Transverse colon (tissue), 4 donors: ENCODE measurements around the gene MROH7. TPM values are rescaled to one million over a fixed set of nuclear protein-coding genes. Genes with fewer than 3 reads are reported as not detected.

Experiments
- DNase-seq: peaks from one replicate; pipeline ENCODE4 v3.0.0-alpha.2; 2019
- H3K27ac ChIP-seq, 4 donors: fragments of 200-600 bp; sonication (generic); 2 replicates each; pipeline ENCODE4 v1.5.1; 2016 to 2018; ENCODE audit warnings: inconsistent platforms in 4 of 4
- H3K27me3 ChIP-seq: fragments of 200-600 bp; sonication (generic); 2 replicates; pipeline ENCODE4 v1.5.1; 2017; ENCODE audit warnings: inconsistent platforms
- H3K36me3 ChIP-seq, 4 donors: fragments of 200-600 bp; sonication (generic); 2 replicates each; pipeline ENCODE4 v1.5.1; 2017 to 2019; ENCODE audit warnings: inconsistent platforms in 4 of 4
- H3K4me1 ChIP-seq, 4 donors: fragments of 200-600 bp; sonication (generic); 2 replicates each; pipeline ENCODE4 v1.5.1; 2017 to 2020; ENCODE audit warnings: inconsistent platforms in 4 of 4
- H3K4me3 ChIP-seq, 4 donors: fragments of 200-600 bp; sonication (generic); 1 replicate in 1 of 4; 2 replicates in 3 of 4; pipeline versions ENCODE4 v1.5.1 to v1.6.1; 2017 to 2019; ENCODE audit warnings: inconsistent platforms in 4 of 4
- H3K9me3 ChIP-seq, 2 donors: fragments of 200-600 bp; sonication (generic); 2 replicates each; pipeline ENCODE4 v1.5.1; 2017 to 2019; ENCODE audit warnings: inconsistent platforms in 2 of 2
- EP300 ChIP-seq: sonication (generic); formaldehyde crosslinking; IDR thresholded peaks from one replicate; pipeline ENCODE4 v1.6.1; 2017; ENCODE audit warnings: antibody characterized with exemption, low read depth
- POLR2A ChIP-seq: fragments of 450-650 bp; IDR thresholded peaks from one replicate; pipeline ENCODE4 v1.6.1; 2016; ENCODE audit warnings: antibody characterized with exemption, mild to moderate bottlenecking, moderate library complexity
- POLR2AphosphoS5 ChIP-seq, 3 donors: sonication (generic); formaldehyde crosslinking; IDR thresholded peaks; one replicate each; pipeline ENCODE4 v1.6.1; 2016; ENCODE audit warnings: antibody characterized with exemption in 3 of 3
- WGBS, 2 donors: methylation state at CpG; one replicate each; pipeline ENCODE4 v1.1.5; 2018; ENCODE audit warnings: low coverage in 1 of 2; 5-methylcytosine and 5-hydroxymethylcytosine counted together
- in situ Hi-C, 4 donors: fragments of 200-750 bp; cut with MboI; loops; one replicate each; pipeline versions ENCODE4 v1.15.0 to v1.15.1; 2017; ENCODE audit warnings: low sequenced_read_pairs in 3 of 4, low pct_ligation_motif_present in 1 of 4, low pct_unique_long_range_greater_than_20kb in 1 of 4
- intact Hi-C: fragments of 100-400 bp; cut with DNase I; formaldehyde crosslinking; loops from one replicate; pipeline ENCODE4 v1.15.1; 2023; ENCODE audit warnings: low total_unique reads
- total RNA-seq, 4 donors: library from RNA; depleted of rRNA; stranded (reverse); fragments of >200 nt; gene quantifications; one replicate each; pipeline ENCODE4 v1.1.0, GENCODE V29; 2016
- TF ChIP-seq, protein P1 (sequence below), 5 experiments: fragments of 200-600 bp in 3 of 5; fragments of 450-650 bp in 2 of 5; sonication (generic) in 3 of 5; IDR thresholded peaks; 1 replicate in 2 of 5; 2 replicates in 3 of 5; pipeline ENCODE4 v1.5.1; 2016 to 2017; ENCODE audit warnings: antibody characterized with exemption in 5 of 5, inconsistent platforms in 3 of 5, mild to moderate bottlenecking in 2 of 5, moderate library complexity in 1 of 5

The MROH7 gene
- total RNA-seq, 4 donors from 2014 or later: 16.1 to 69.9 (median 30.5) TPM

DNA sequence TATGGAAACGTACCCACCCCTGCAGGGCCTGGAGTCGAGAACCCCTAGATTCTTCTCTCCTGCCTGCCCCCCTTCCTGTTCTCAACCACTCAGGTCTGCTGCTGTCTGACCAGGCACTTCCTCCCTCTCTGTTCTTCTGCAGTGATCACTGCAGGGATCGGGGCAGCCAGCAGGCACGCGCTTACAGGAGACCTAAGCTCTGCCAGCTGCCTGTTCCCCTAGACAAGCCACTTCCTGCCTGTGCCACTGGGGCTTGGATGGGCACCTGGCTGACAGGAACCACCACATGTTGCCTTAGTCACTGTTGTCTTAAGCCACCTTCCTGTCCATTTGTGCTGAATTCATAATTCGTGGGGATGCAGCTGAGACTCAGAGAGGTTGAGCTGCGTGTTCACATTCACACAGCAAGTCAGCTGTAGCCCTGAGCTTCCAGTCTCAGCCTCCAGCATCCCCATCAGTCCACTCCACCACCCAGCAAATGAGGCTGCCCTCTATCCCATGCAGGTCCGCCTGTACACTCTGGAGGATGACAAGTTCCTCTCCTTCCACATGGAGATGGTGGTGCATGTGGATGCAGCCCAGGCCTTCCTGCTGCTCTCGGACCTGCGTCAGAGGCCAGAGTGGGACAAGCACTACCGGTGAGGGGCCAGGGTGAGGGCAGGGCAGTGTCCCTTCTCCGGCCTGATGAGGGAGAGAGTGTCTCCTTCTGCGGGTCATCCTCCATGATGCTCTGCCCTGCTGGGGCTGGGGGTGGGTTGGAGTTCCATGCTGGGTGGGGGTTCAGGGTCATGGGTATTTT is 36.8 kb upstream of the MROH7 start:
- 70 to 76% methylated on average over 3 to 13 of the region's 13 CpGs for WGBS, 2 donors
- no peaks in the 10 kb centered on the region for H3K27me3 ChIP-seq
- in situ Hi-C loops: no loop called here
- H3K4me3 ChIP-seq: no peak overlapping the region
- peak overlapping the region in 3 of 4 donors; percentile 5 to 53 (median 47) for H3K27ac ChIP-seq
- intact Hi-C loops: no loop called here
- TF ChIP-seq EP300 (no peak), POLR2AphosphoS5 (IDR thresholded peaks at IDR 0.05) (no peak), POLR2A (no peak)
- TF ChIP-seq, protein P1, sequence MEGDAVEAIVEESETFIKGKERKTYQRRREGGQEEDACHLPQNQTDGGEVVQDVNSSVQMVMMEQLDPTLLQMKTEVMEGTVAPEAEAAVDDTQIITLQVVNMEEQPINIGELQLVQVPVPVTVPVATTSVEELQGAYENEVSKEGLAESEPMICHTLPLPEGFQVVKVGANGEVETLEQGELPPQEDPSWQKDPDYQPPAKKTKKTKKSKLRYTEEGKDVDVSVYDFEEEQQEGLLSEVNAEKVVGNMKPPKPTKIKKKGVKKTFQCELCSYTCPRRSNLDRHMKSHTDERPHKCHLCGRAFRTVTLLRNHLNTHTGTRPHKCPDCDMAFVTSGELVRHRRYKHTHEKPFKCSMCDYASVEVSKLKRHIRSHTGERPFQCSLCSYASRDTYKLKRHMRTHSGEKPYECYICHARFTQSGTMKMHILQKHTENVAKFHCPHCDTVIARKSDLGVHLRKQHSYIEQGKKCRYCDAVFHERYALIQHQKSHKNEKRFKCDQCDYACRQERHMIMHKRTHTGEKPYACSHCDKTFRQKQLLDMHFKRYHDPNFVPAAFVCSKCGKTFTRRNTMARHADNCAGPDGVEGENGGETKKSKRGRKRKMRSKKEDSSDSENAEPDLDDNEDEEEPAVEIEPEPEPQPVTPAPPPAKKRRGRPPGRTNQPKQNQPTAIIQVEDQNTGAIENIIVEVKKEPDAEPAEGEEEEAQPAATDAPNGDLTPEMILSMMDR (IDR thresholded peaks at IDR 0.05): no peak
- peaks cover 0 to 15% (median 7%) of the 10 kb centered on the region in 4 donors for H3K4me1 ChIP-seq
- DNase-seq: no peak
- H3K9me3 ChIP-seq: no peaks in the 10 kb centered on the region
- peaks cover 0 to 8% (median under 1%) of the 10 kb centered on the region in 4 donors for H3K36me3 ChIP-seq

DNA sequence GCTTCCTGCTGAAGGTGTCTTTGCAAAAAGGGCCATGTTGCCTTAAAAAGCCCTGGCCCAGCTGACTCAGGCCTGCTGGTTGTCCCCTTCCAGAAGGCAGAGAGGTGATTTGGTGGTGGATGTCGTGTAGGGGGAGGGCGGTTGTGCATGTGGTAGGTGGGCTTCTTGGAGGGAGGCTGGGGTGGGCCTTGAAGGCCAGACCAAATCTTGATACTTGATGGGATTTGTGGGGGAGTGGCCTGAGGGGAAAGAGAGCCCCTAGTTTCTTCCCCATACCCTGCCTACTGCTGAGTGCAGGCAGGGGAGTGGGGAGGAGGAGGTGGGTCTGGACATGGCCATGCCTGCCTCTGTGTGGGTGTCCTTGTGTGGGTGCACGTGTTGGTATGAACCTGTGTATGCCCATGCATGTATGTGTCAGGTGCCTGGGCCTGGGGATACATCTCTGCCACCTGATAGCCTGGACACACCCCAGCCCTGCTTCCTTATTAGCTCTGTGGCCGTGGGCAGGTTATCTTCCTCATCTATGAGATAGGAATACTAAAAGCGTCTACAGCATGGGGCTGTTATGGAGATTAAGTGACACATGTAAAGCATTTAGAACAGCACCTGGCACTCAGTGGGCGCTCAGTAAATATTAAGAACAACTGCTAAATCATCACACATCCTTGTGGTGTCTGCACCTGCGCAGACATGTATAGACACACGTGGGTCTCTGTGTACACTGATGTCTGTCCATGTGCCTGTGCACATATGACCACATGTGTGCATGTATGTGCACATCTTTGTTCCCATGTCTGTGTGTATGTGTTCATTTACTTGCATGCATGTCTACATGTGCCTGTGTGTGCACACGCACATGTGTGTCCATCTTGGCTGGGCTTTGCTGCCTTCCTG is 35.2 kb upstream of the MROH7 start:
- H3K4me3 ChIP-seq: no peak overlapping the region
- peaks cover 0 to 15% (median 7%) of the 10 kb centered on the region in 4 donors for H3K4me1 ChIP-seq
- TF ChIP-seq EP300 (no peak), POLR2A (no peak), POLR2AphosphoS5 (IDR thresholded peaks at IDR 0.05) (no peak)
- TF ChIP-seq, protein P1 (IDR thresholded peaks at IDR 0.05): no peak
- no peaks in the 10 kb centered on the region for H3K27me3 ChIP-seq
- peak; percentile 72 for DNase-seq
- H3K9me3 ChIP-seq: no peaks in the 10 kb centered on the region
- intact Hi-C loops (no loop called here), in situ Hi-C loops (no loop called here)
- 63 to 68% methylated on average over 5 to 9 of the region's 9 CpGs for WGBS, 2 donors
- H3K36me3 ChIP-seq: peaks cover 0 to 8% (median 0%) of the 10 kb centered on the region in 4 donors
- peak overlapping the region in 3 of 4 donors; percentile 17 to 53 (median 31) for H3K27ac ChIP-seq

DNA sequence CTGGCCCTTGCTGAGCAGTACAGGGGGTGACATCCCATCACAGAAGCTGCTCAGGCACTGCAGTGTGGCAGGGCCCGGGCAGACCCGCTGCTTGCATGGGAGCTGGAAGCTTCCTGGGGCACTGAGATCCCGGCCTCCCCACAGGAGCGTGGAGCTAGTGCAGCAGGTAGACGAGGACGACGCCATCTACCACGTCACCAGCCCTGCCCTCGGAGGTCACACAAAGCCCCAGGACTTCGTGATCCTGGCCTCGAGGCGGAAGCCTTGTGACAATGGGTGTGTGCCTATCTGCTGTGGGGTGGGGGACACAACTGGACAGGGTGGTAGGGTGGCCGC is 34.6 kb upstream of the MROH7 start:
- in situ Hi-C loops: no loop called here
- WGBS, 2 donors: 90% methylated on average over 13 of the region's 13 CpGs; no CpG with 5 or more reads in 1 of the 2 donors

More for the DNA sequence above, 34.6 kb upstream of the MROH7 start:
- Histone ChIP-seq H3K36me3 (peaks cover 0 to 8% (median 0%) of the 10 kb centered on the region in 4 donors), H3K9me3 (no peaks in the 10 kb centered on the region), H3K27ac (no peak overlapping the region), H3K4me1 (peaks cover 0 to 15% (median 7%) of the 10 kb centered on the region in 4 donors), H3K27me3 (no peaks in the 10 kb centered on the region), H3K4me3 (no peak overlapping the region)
- no peak for TF ChIP-seq EP300
- no peak for TF ChIP-seq POLR2A
- no peak for TF ChIP-seq POLR2AphosphoS5 (IDR thresholded peaks at IDR 0.05)
- TF ChIP-seq, protein P1 (IDR thresholded peaks at IDR 0.05): no peak
- intact Hi-C loops: no loop called here
- no peak for DNase-seq
